ENCODE results near the gene CHST3.
A peak's percentile ranks its signal among the peaks of the same experiment; 100 is the strongest.

Gene CHST3

DNA sequence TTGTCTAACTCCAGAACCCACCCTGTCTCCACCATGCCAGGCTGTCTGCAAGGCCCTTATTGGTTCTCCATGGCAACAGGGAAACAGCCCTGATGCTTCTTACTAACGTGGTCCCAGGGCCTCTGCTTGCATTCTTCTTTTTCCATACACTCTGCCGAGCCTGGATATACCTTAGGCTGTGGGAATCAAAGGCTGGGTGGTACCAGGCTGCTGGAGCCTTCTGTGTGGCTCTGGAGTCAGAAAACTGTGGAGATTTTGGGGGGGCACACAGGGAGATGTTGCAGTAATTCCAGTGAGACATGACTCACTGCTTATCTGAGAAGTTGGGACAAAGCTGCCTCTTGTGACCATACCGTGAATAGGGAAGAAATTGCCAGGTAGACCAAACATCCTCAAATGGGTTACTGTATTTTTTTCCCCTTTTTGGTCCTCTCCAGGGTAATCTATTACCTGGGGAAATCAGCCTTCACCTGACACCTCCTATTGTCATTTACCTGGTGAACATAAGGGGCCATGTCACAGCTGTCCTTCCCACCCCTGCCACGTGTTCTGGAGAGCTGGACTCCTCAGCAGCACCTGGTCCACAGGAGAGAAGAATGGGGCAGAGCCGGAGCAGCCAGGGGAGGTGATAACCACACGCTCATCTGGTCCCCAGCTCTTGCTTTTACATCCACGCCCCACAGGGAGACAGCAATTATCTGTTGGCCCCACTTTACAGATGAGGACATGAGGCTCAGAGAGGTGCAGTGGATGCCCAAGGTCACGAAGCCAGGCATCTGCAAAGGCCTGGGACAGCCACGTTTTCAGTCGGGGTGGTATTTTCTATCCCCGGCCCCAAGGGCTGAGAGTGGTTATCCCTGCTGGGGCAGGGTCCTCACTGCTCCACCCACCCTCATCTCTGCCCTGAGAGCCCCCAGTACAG lies 4.6 kb downstream of the CHST3 start:
- no peak for TF ChIP-seq CREB1 (IDR thresholded peaks at IDR 0.05; ENCODE audit: low read depth)

DNA sequence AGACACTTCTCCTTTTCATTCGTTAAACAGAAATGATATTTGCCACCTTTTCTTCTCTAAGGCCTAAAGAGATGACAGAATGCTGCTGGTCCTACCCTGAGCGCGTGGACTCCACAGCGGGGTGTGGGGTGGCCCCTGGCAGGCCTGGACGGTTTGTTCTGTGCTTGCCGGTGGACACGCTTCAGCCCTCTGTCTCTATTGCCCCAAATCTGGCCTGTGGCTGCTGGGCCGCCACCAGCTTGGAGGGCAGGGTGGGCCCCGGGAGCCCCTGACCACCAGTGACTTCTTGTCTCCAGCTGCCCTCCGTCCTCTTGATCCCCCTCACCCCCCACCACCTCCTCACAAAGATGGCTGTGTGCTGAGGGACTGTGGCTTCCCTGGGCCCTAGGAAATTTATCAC lies 5.7 kb downstream of the CHST3 start:
- TF ChIP-seq, protein P1, sequence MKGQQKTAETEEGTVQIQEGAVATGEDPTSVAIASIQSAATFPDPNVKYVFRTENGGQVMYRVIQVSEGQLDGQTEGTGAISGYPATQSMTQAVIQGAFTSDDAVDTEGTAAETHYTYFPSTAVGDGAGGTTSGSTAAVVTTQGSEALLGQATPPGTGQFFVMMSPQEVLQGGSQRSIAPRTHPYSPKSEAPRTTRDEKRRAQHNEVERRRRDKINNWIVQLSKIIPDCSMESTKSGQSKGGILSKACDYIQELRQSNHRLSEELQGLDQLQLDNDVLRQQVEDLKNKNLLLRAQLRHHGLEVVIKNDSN (IDR thresholded peaks at IDR 0.05), result no peak
- no peak for TF ChIP-seq CREB1 (IDR thresholded peaks at IDR 0.05; ENCODE audit: low read depth)
- TF ChIP-seq, protein P2, sequence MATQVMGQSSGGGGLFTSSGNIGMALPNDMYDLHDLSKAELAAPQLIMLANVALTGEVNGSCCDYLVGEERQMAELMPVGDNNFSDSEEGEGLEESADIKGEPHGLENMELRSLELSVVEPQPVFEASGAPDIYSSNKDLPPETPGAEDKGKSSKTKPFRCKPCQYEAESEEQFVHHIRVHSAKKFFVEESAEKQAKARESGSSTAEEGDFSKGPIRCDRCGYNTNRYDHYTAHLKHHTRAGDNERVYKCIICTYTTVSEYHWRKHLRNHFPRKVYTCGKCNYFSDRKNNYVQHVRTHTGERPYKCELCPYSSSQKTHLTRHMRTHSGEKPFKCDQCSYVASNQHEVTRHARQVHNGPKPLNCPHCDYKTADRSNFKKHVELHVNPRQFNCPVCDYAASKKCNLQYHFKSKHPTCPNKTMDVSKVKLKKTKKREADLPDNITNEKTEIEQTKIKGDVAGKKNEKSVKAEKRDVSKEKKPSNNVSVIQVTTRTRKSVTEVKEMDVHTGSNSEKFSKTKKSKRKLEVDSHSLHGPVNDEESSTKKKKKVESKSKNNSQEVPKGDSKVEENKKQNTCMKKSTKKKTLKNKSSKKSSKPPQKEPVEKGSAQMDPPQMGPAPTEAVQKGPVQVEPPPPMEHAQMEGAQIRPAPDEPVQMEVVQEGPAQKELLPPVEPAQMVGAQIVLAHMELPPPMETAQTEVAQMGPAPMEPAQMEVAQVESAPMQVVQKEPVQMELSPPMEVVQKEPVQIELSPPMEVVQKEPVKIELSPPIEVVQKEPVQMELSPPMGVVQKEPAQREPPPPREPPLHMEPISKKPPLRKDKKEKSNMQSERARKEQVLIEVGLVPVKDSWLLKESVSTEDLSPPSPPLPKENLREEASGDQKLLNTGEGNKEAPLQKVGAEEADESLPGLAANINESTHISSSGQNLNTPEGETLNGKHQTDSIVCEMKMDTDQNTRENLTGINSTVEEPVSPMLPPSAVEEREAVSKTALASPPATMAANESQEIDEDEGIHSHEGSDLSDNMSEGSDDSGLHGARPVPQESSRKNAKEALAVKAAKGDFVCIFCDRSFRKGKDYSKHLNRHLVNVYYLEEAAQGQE (IDR thresholded peaks at IDR 0.05; ENCODE audit: low read depth), result no peak

DNA sequence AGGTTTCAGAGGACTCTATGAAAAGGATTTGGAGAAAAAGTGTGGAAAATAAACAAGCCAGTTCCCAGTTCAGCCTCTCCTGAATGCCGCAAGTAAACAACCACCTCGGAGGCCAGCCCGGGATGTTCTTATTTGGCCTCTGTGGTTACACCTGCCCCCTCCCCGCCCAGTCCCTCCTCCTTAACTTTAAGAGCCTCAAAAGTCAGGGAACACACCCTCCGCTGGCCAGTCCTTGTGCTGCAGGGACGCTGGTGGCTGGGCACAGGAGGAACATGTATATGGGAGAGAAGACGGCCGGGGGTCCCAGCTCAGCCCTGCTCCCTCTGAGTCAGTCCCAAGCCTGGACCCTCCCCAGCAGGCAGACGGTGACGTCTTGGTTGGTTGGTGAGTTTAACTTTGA lies 6.1 kb downstream of the CHST3 start:
- peak; percentile 47; the same call in 1 of the 2 replicates for TF ChIP-seq RAD21 (IDR thresholded peaks at IDR 0.05; ENCODE audit: low read depth)
- TF ChIP-seq EGR1 (IDR thresholded peaks at IDR 0.05), result no peak

DNA sequence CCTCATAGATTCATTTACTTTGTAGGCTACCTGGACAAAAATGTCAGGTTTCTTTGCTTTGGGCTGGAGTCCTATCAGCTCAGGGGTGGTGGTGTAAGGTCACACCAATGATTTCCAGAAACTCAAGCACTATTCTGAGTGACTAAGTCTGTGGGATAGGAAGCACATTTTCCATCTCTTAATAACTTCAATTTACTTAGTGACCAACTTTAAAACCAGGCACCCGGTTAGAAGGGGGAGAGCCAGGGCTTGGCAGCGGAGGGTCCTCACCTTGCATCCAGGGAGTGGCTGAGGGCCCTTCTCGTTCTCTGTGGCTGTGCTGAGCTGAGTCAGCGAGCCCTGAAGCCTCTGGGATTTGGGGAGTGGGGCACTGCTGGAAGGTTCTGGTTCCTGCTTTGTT lies 6.7 kb downstream of the CHST3 start:
- TF ChIP-seq EGR1 (IDR thresholded peaks at IDR 0.05) (no peak), ZBTB7A (IDR thresholded peaks at IDR 0.05; ENCODE audit: low read depth) (no peak), EP300 (IDR thresholded peaks at IDR 0.05; ENCODE audit: borderline replicate concordance) (no peak), FOXM1 (IDR thresholded peaks at IDR 0.05; ENCODE audit: borderline replicate concordance, low read depth) (no peak), CREB1 (IDR thresholded peaks at IDR 0.05; ENCODE audit: low read depth) (no peak), TEAD4 (IDR thresholded peaks at IDR 0.05) (no peak), TAF1 (IDR thresholded peaks at IDR 0.05; ENCODE audit: low read depth) (no peak), NFIC (IDR thresholded peaks at IDR 0.05) (no peak), RAD21 (IDR thresholded peaks at IDR 0.05; ENCODE audit: low read depth) (no peak), CEBPB (IDR thresholded peaks at IDR 0.05) (no peak)
- TF ChIP-seq, protein P2 (IDR thresholded peaks at IDR 0.05; ENCODE audit: low read depth), result no peak
- TF ChIP-seq, protein P1 (IDR thresholded peaks at IDR 0.05), result no peak
- TF ChIP-seq, protein P3, sequence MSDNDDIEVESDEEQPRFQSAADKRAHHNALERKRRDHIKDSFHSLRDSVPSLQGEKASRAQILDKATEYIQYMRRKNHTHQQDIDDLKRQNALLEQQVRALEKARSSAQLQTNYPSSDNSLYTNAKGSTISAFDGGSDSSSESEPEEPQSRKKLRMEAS (IDR thresholded peaks at IDR 0.05), result no peak

DNA sequence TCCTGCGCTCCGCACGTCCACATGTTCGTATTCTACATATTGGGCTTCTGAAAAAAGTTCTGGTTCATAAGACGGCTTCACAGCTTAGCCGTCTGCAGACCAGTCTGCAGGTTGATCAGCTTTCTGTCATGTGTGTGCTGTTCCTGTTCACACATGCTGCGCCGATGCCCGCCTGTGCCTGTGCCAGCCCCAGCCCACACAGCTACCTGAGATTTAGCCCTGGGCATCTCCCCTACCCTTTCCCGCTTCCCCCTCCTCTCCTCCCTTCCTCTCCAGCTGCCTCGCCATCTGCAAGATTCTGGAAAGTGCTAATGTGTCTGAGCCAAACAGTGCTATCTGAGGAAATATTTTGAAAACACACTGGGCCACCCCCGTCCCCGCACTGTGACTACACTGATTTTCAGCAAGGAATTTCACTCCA lies 7.1 kb downstream of the CHST3 start:
- TF ChIP-seq NFIC (IDR thresholded peaks at IDR 0.05) (no peak), TCF12 (IDR thresholded peaks at IDR 0.05; ENCODE audit: low read depth) (no peak), CEBPB (IDR thresholded peaks at IDR 0.05) (no peak), TAF1 (IDR thresholded peaks at IDR 0.05; ENCODE audit: low read depth) (no peak), RAD21 (IDR thresholded peaks at IDR 0.05; ENCODE audit: low read depth) (no peak), ZBTB7A (IDR thresholded peaks at IDR 0.05; ENCODE audit: low read depth) (no peak), FOXM1 (IDR thresholded peaks at IDR 0.05; ENCODE audit: borderline replicate concordance, low read depth) (no peak), TEAD4 (IDR thresholded peaks at IDR 0.05) (no peak), YY1 (IDR thresholded peaks at IDR 0.05; ENCODE audit: low read depth) (no peak), EP300 (IDR thresholded peaks at IDR 0.05; ENCODE audit: borderline replicate concordance) (no peak), EGR1 (IDR thresholded peaks at IDR 0.05) (no peak), CREB1 (IDR thresholded peaks at IDR 0.05; ENCODE audit: low read depth) (no peak)
- TF ChIP-seq, protein P3 (IDR thresholded peaks at IDR 0.05), result no peak
- TF ChIP-seq, protein P1 (IDR thresholded peaks at IDR 0.05), result no peak
- TF ChIP-seq, protein P2 (IDR thresholded peaks at IDR 0.05; ENCODE audit: low read depth), result no peak
